ENCODE measurements around the gene CDH23. TPM values are rescaled to one million over a fixed set of nuclear protein-coding genes. Genes with fewer than 3 reads are reported as not detected.

The CDH23 gene
- polyA plus RNA-seq, 1 donor (not counting 4 experiments of a cell fraction or from before 2014, with no cell fraction given): 0.01 TPM

DNA sequence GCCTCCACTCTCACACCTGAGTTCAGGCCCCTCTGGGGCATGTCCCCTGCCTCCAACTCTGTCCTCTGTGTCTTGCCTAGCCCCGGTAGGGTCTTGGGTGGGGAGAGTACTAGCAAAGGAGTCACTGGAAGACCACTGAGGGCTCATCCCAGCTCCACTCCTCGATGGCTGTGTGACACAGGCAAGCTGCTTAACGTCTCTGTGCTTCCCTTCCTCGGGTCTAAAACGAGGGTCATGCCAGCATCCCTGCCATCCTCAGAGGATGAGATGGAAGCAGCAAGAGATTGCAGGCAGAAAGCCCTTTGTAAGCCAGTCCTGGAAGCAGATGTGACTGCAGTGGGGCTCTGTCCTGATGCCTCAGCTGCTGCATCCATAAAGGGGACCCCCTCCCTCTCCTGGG lies 338.1 kb downstream of the CDH23 start:
- dilution Hi-C loops (cut with MboI; ENCODE audit: extremely low pct_ligation_motif_present, low sequenced_read_pairs): no loop called here
- no peaks in the 10 kb centered on the region for H3K9me3 ChIP-seq (ENCODE audit: control insufficient read depth, low read depth, low read length)

GRCh38 chr10:71735709-71736569 lies 339.2 kb downstream of the CDH23 start:
- H3K4me3 ChIP-seq (ENCODE audit: control insufficient read depth in 2 of 3, extremely low read depth in 1 of 3, insufficient read depth in 2 of 3, low read depth in 1 of 3, low read length in 3 of 3): no peak overlapping the region
- peaks cover 23% of the 10 kb centered on the region for H3K4me1 ChIP-seq (ENCODE audit: control insufficient read depth, extremely low read depth, insufficient read depth, low read length)
- no peaks in the 10 kb centered on the region for H3K9me1 ChIP-seq (ENCODE audit: control insufficient read depth, extremely low read depth, insufficient read depth, low read length)
- TF ChIP-seq, protein P1, sequence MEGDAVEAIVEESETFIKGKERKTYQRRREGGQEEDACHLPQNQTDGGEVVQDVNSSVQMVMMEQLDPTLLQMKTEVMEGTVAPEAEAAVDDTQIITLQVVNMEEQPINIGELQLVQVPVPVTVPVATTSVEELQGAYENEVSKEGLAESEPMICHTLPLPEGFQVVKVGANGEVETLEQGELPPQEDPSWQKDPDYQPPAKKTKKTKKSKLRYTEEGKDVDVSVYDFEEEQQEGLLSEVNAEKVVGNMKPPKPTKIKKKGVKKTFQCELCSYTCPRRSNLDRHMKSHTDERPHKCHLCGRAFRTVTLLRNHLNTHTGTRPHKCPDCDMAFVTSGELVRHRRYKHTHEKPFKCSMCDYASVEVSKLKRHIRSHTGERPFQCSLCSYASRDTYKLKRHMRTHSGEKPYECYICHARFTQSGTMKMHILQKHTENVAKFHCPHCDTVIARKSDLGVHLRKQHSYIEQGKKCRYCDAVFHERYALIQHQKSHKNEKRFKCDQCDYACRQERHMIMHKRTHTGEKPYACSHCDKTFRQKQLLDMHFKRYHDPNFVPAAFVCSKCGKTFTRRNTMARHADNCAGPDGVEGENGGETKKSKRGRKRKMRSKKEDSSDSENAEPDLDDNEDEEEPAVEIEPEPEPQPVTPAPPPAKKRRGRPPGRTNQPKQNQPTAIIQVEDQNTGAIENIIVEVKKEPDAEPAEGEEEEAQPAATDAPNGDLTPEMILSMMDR (optimal IDR thresholded peaks at IDR 0.05 in 1 of 3, IDR thresholded peaks at IDR 0.05 in 1 of 3, conservative IDR thresholded peaks at IDR 0.05 in 1 of 3; ENCODE audit: extremely low read depth in 1 of 3, insufficient read depth in 2 of 3, low read length in 3 of 3): no peak
- TF ChIP-seq EZH2 (IDR thresholded peaks at IDR 0.05; ENCODE audit: low read length): no peak
- no peaks in the 10 kb centered on the region for H3K9me3 ChIP-seq (ENCODE audit: control insufficient read depth, low read depth, low read length)
- H4K20me1 ChIP-seq (ENCODE audit: control insufficient read depth, extremely low read depth, insufficient read depth, low read length): no peaks in the 10 kb centered on the region
- no peaks in the 10 kb centered on the region for H3K36me3 ChIP-seq (ENCODE audit: control insufficient read depth in 2 of 2, extremely low read depth in 1 of 2, insufficient read depth in 2 of 2, low read length in 2 of 2)
- no peak overlapping the region for H3K4me2 ChIP-seq (ENCODE audit: control insufficient read depth, extremely low read depth, insufficient read depth, low read depth, low read length)
- peaks cover 8% of the 10 kb centered on the region for H3K27me3 ChIP-seq (ENCODE audit: control insufficient read depth, extremely low read depth, insufficient read depth, low read length)
- no peak overlapping the region for H3K27ac ChIP-seq (ENCODE audit: control insufficient read depth, insufficient read depth, low read length)
- dilution Hi-C loops (cut with MboI; ENCODE audit: extremely low pct_ligation_motif_present, low sequenced_read_pairs): no loop called here
- no peak overlapping the region for H2AFZ ChIP-seq (ENCODE audit: control insufficient read depth, low read length)
- no peak for DNase-seq (ENCODE audit: low read depth, low spot score)
- H3K9ac ChIP-seq (ENCODE audit: control insufficient read depth, extremely low read depth, insufficient read depth, low read length): no peak overlapping the region
- H3K79me2 ChIP-seq (ENCODE audit: control insufficient read depth, insufficient read depth, low read length): no peaks in the 10 kb centered on the region
- FAIRE-seq: no peak

More for the DNA sequence above, 338.1 kb downstream of the CDH23 start:
- H3K27ac ChIP-seq (ENCODE audit: control insufficient read depth, insufficient read depth, low read length): no peak overlapping the region
- FAIRE-seq (no peak), DNase-seq (ENCODE audit: low read depth, low spot score) (no peak)
- H3K36me3 ChIP-seq (ENCODE audit: control insufficient read depth in 2 of 2, extremely low read depth in 1 of 2, insufficient read depth in 2 of 2, low read length in 2 of 2): no peaks in the 10 kb centered on the region
- H3K27me3 ChIP-seq (ENCODE audit: control insufficient read depth, extremely low read depth, insufficient read depth, low read length): peaks cover 8% of the 10 kb centered on the region
- no peak overlapping the region for H3K4me3 ChIP-seq (ENCODE audit: control insufficient read depth in 2 of 3, extremely low read depth in 1 of 3, insufficient read depth in 2 of 3, low read depth in 1 of 3, low read length in 3 of 3)
- no peaks in the 10 kb centered on the region for H4K20me1 ChIP-seq (ENCODE audit: control insufficient read depth, extremely low read depth, insufficient read depth, low read length)
- no peak overlapping the region for H3K4me2 ChIP-seq (ENCODE audit: control insufficient read depth, extremely low read depth, insufficient read depth, low read depth, low read length)
- no peak overlapping the region for H3K9ac ChIP-seq (ENCODE audit: control insufficient read depth, extremely low read depth, insufficient read depth, low read length)
- peaks cover 13% of the 10 kb centered on the region for H3K4me1 ChIP-seq (ENCODE audit: control insufficient read depth, extremely low read depth, insufficient read depth, low read length)
- no peaks in the 10 kb centered on the region for H3K9me1 ChIP-seq (ENCODE audit: control insufficient read depth, extremely low read depth, insufficient read depth, low read length)
- H2AFZ ChIP-seq (ENCODE audit: control insufficient read depth, low read length): no peak overlapping the region
- no peaks in the 10 kb centered on the region for H3K79me2 ChIP-seq (ENCODE audit: control insufficient read depth, insufficient read depth, low read length)
- TF ChIP-seq EZH2 (IDR thresholded peaks at IDR 0.05; ENCODE audit: low read length): no peak
- TF ChIP-seq, protein P1 (optimal IDR thresholded peaks at IDR 0.05 in 1 of 3, IDR thresholded peaks at IDR 0.05 in 1 of 3, conservative IDR thresholded peaks at IDR 0.05 in 1 of 3; ENCODE audit: extremely low read depth in 1 of 3, insufficient read depth in 2 of 3, low read length in 3 of 3): no peak
